ENCODE results near the gene HS6ST2. TPM values are rescaled to one million over a fixed set of nuclear protein-coding genes. Genes with fewer than 3 reads are reported as not detected.

HS6ST2 gene
- total RNA-seq, 2 experiments from 2014 or later: 0.75 to 0.81 TPM

Other genes with a start within 250 kb of the HS6ST2 start
- gene USP26, start 138.5 kb upstream of the HS6ST2 start, total RNA-seq: not detected

All from activated CD4-positive, alpha-beta memory T cell treated with anti-CD3 and anti-CD28 coated beads for 36 hours (primary cell).